NCI-H2107 treated with DMSO at 0.1 percent for 48 hours (cell line): Measurements from ENCODE around the gene ZCCHC4.
A peak's percentile ranks its signal among the peaks of the same experiment; 100 is the strongest.

Experiments used
- DNase-seq: peaks from one replicate; lab custom pipeline; 2025; ENCODE audit not compliant: unreplicated experiment; lab: John Stamatoyannopoulos, UW

ZCCHC4 gene

DNA sequence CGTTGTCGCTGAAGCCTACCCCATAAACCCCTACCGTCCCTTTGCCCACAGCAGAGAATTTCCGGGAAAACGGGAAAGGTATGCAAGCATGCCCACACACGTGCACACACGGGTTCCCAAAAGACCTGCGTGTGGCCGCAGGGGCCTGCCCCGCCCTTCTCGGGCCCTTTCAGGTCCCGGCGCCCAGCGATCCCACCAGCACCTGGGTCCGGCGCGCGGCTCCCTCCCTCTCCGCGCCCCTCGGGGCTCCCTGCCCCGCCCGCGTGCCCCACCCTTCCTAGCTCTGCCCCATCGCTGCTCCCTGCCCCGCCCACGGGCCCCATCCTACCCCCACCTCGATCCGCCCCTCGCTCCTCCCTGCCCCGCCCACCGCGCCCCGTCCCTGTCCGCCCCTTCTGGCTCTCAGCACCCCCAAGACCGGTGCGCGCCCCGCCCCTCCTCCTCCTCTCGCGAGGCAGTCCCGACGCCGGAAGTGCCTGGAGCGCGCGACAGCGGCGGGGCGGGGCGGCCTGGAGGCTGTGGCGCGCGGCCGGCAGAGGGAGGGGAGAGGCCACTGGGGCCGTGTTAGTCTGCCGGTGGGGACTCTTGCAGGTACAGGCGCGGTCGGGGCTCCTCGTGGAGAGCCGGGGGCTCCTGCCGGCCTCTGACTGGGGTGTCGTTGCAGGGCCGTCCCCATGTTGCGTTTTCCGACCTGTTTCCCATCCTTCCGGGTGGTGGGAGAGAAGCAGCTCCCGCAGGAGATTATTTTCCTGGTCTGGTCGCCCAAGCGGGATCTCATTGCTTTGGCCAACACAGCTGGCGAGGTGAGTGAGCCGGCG is 64.4 kb downstream of the ZCCHC4 start, which contains the start of gene ANAPC4:
Gene ANAPC4 (plus strand): TSS at position 510 of the 818 bp plus-strand sequence. CDS start 165 bp downstream, at position 675.
- DNase-seq = peak; percentile 35

- DNase-seq = no peak
Observed at GRCh38 chr4:25377572-25378436, 65.2 kb downstream of the ZCCHC4 start.

GRCh38 chr4:25378437-25378743 is 65.8 kb downstream of the ZCCHC4 start:
- DNase-seq = no peak

- no peak for DNase-seq
Observed at GRCh38 chr4:25379591-25379990, 67.0 kb downstream of the ZCCHC4 start.

DNA sequence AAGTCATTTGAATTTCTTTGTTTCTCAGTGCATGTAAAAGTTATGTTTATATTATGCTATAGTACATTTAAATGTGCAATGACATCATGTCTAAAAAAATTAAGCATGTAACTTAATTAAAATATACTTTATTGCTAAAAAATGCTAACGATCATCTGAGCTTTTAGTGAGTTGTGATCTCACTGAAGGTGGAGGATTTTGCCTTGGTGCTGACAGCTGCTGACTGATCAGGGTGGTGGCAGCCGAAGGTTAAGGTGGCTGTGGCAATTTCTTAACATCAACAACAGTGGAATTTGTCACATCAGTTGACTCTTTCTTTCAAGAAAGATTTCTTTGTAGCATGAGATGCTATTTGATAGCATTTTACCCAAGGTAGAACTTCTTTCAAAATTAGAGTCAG is 71.1 kb downstream of the ZCCHC4 start:
- DNase-seq = no peak

DNA sequence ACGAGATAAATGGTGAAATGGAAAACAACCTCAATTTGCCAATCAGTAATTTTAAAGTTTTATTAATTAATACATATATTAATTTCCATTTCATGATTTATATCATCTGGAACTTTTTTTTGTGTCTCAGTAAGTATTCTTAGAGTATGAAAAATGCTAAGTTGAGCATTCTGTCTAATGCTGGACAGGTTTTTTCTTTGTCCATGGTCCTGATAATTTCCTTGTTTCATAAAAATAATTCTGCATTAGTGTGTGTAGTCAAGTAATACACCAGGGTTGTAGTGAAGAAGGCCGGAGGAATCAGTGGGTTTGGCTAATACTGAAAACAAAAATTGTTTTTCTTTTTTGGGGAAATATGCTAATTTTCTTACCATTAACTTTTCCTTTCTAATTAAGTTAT is 74.4 kb downstream of the ZCCHC4 start:
- DNase-seq = no peak

DNA sequence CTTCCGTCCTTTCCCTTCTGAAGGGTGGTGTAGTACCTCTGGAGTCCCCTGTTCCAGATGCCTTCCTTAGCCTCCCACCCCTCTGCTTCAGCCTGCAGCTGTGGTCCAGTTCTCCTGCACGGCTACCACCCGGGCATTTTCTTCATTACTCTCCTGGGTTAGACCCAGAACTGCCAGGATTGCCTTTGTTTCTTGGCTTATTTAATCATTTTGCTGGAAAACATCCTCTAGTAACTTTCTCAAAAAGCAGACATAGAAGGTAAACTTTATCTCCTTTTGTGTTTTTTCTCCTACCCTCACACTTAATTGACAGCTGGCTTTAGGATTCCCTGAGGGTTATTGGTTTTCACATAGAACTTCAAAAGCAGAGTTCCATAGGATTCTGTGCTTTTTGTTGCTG is 84.7 kb downstream of the ZCCHC4 start:
- DNase-seq = no peak

DNA sequence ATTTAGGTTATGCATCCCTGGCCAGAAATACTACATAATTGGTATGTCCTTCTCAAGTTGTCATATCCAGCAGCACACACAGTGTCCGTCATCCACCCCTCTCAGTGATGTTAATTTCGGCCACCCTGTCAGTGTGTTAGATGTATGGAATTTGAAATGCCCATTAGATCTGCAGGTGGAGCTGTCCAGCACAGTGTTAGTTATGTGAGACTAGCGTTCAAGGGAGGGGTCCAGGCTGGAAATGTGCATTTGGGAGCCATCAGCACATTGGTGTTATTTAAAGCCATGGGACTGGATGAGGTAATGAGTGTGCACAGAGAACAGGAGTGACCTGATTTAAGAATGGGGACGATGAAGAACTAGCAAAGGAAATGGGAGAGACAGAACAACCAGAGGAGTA is 86.9 kb downstream of the ZCCHC4 start:
- no peak for DNase-seq

GRCh38 chr4:25401066-25401465 is 88.5 kb downstream of the ZCCHC4 start:
- no peak for DNase-seq

GRCh38 chr4:25402521-25402920 is 89.9 kb downstream of the ZCCHC4 start:
- no peak for DNase-seq

DNA sequence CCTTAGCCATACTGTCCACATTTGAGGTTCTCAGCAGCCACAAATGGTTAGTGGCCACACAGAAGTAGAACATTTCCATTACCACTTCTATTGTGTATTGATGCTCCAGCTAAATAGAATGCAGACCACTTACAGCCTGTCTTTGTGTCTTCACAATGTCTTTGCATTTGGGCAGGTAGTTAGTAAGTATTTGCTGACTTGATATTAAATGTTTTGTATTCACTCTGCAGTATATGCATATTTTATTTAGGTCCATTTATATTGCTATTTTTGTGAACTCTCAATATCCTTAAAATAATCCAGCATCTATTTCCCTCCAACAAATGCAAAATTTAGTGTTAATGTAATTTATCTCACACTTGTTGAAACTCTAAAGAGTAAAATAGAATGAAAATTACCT is 91.1 kb downstream of the ZCCHC4 start:
- DNase-seq = no peak

DNA sequence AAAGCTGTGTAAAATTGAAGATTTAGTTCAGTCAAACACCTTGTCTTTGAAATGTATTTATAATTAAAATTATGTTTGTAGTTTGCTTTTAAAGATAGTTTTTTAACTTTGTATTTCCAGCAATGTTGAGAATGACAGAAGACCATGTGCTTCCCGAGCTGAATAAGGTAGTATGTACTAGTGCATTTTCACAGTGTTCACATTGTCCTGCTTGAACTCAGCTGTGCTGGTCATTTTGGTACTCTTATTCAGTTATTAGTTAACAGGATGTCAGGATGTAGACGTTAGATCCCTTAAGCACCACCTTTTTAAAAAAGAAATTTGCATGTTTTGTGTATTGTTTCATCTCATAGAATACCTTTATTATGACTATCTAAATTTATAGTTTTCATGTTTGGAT is 92.9 kb downstream of the ZCCHC4 start:
- no peak for DNase-seq

GRCh38 chr4:25406081-25406692 is 93.6 kb downstream of the ZCCHC4 start:
- no peak for DNase-seq

DNA sequence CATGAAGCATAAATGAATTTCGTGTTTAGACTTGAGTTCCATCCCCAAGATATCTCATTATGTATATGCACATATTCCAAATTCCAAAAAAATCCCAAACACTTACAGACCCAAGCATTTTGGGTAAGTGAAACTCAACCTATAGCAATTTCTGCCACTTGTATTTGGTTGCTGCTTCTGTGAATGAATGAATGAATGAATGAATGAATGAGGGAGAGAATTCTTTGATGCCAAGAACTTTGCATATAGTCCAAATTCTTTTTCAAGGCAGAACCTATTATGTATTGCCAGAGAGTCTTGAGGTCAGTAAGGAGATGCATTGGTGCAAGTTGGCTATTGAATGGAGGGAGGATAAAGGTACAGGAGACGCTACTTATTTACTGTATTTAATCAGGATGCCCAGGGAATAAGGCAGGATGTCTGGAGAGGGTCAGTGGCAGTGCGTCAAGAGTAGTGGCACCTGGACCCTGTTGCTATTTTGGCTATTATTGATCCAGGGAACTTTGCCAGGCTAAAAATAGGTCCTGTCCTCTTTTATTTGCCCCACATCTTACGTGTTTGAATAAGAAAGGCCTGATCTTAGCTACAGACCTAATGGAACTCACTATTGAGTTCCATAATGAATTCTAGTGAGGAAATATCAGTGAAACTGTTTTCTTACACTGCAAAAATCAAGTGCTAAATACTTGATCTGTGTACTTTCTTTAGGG is 98.4 kb downstream of the ZCCHC4 start:
- DNase-seq = no peak

- DNase-seq = no peak
Observed at GRCh38 chr4:25413261-25413660, 100.7 kb downstream of the ZCCHC4 start.

- no peak for DNase-seq
Observed at GRCh38 chr4:25417014-25417413, 104.4 kb downstream of the ZCCHC4 start.
